ENCODE results near the gene MKI67. TPM values are rescaled to one million over a fixed set of nuclear protein-coding genes. Genes with fewer than 3 reads are reported as not detected.

Gene MKI67
- total RNA-seq, 1 experiment from 2014 or later: 151 TPM

GRCh38 chr10:128125416-128125943, 743 bp downstream of the MKI67 start:
- peaks cover 28% of the 10 kb centered on the region for H3K4me1 ChIP-seq (ENCODE audit: control insufficient read depth, insufficient read depth, low read length)
- intact Hi-C loops (cut with micrococcal nuclease; ENCODE audit: unreplicated experiment) (no loop called here), in situ Hi-C loops (cut with HindIII; ENCODE audit: low pct_unique_long_range_greater_than_20kb, low sequenced_read_pairs) (no loop called here)
- H3K27me3 ChIP-seq (ENCODE audit: control insufficient read depth, insufficient read depth, low read length): no peaks in the 10 kb centered on the region
- ATAC-seq (no peak), DNase-seq (ENCODE audit: low read depth, low spot score) (no peak)
- TF ChIP-seq POLR2AphosphoS5 (IDR thresholded peaks at IDR 0.05; ENCODE audit: low read depth, low read length) (no peak), REST (IDR thresholded peaks at IDR 0.05; ENCODE audit: insufficient read depth in 1 of 2, low read depth in 2 of 2, low read length in 1 of 2) (no peak), SIN3A (IDR thresholded peaks at IDR 0.05; ENCODE audit: borderline replicate concordance, insufficient read depth, low read depth, low read length) (no peak), TCF7L2 (IDR thresholded peaks at IDR 0.05; ENCODE audit: low read depth, low read length) (no peak), CTCF (IDR thresholded peaks at IDR 0.05) (no peak)
- BruUV-seq (replicated peaks): TSS peak; percentile 70
- CTCF ChIA-PET: no interaction called here
- POLR2A ChIA-PET: no interaction called here
- H3K36me3 ChIP-seq (ENCODE audit: control insufficient read depth, insufficient read depth, low read length): peaks cover 36% of the 10 kb centered on the region
- H3K4me3 ChIP-seq (ENCODE audit: low read depth in 2 of 2, low read length in 2 of 2): peak overlapping the region; percentile 89 to 90
- H3K27ac ChIP-seq (ENCODE audit: low read length): peak overlapping the region; percentile 97
- H3K9me3 ChIP-seq (ENCODE audit: control insufficient read depth, insufficient read depth, low read depth, low read length): no peaks in the 10 kb centered on the region

- Histone ChIP-seq H3K4me1 (ENCODE audit: control insufficient read depth, insufficient read depth, low read length) (peaks cover 28% of the 10 kb centered on the region), H3K27ac (ENCODE audit: low read length) (peak overlapping the region; percentile 97), H3K27me3 (ENCODE audit: control insufficient read depth, insufficient read depth, low read length) (no peaks in the 10 kb centered on the region), H3K36me3 (ENCODE audit: control insufficient read depth, insufficient read depth, low read length) (peaks cover 38% of the 10 kb centered on the region), H3K4me3 (ENCODE audit: low read depth in 2 of 2, low read length in 2 of 2) (peak overlapping the region; percentile 89 to 90), H3K9me3 (ENCODE audit: control insufficient read depth, insufficient read depth, low read depth, low read length) (no peaks in the 10 kb centered on the region)
- CTCF ChIA-PET: no interaction called here
- no TSS peak for BruUV-seq (replicated peaks)
- intact Hi-C loops (cut with micrococcal nuclease; ENCODE audit: unreplicated experiment) (no loop called here), in situ Hi-C loops (cut with HindIII; ENCODE audit: low pct_unique_long_range_greater_than_20kb, low sequenced_read_pairs) (no loop called here)
- DNase-seq (ENCODE audit: low read depth, low spot score) (no peak), ATAC-seq (peak; percentile 20; the same call in 1 of the 2 replicates)
- no peak for TF ChIP-seq POLR2AphosphoS5 (IDR thresholded peaks at IDR 0.05; ENCODE audit: low read depth, low read length)
- 0 out of 2 replicates have a peak, but pooled peaks have one; percentile 25 for TF ChIP-seq SIN3A (IDR thresholded peaks at IDR 0.05; ENCODE audit: borderline replicate concordance, insufficient read depth, low read depth, low read length)
- POLR2A ChIA-PET: no interaction called here
These were observed 1.3 kb downstream of the MKI67 start for GRCh38 chr10:128124813-128125403.

- H3K4me1 ChIP-seq (ENCODE audit: control insufficient read depth, insufficient read depth, low read length): peaks cover 28% of the 10 kb centered on the region
These were observed 2.4 kb downstream of the MKI67 start for GRCh38 chr10:128123846-128124245.

More at GRCh38 chr10:128123846-128124245, 2.4 kb downstream of the MKI67 start:
- peaks cover 44% of the 10 kb centered on the region for H3K36me3 ChIP-seq (ENCODE audit: control insufficient read depth, insufficient read depth, low read length)
- no peaks in the 10 kb centered on the region for H3K9me3 ChIP-seq (ENCODE audit: control insufficient read depth, insufficient read depth, low read depth, low read length)
- CTCF ChIA-PET: no interaction called here
- no TSS peak for BruUV-seq (replicated peaks)
- POLR2A ChIA-PET: interaction anchor here (0.7 to 1.1 kb wide), 2 partner anchors 27 to 38 kb away, joined by 3 to 4 read pairs; no protein-coding TSS in a partner anchor
- ATAC-seq (no peak), DNase-seq (ENCODE audit: low read depth, low spot score) (no peak)
- in situ Hi-C loops (cut with HindIII; ENCODE audit: low pct_unique_long_range_greater_than_20kb, low sequenced_read_pairs) (no loop called here), intact Hi-C loops (cut with micrococcal nuclease; ENCODE audit: unreplicated experiment) (no loop called here)
- TF ChIP-seq SIN3A (IDR thresholded peaks at IDR 0.05; ENCODE audit: borderline replicate concordance, insufficient read depth, low read depth, low read length): no peak
- no peak for TF ChIP-seq CTCF (IDR thresholded peaks at IDR 0.05)
- TF ChIP-seq POLR2AphosphoS5 (IDR thresholded peaks at IDR 0.05; ENCODE audit: low read depth, low read length): no peak
- no peak for TF ChIP-seq TCF7L2 (IDR thresholded peaks at IDR 0.05; ENCODE audit: low read depth, low read length)
- no peak for TF ChIP-seq REST (IDR thresholded peaks at IDR 0.05; ENCODE audit: insufficient read depth in 1 of 2, low read depth in 2 of 2, low read length in 1 of 2)
- H3K4me3 ChIP-seq (ENCODE audit: low read depth in 2 of 2, low read length in 2 of 2): peak overlapping the region; percentile 89 to 90
- peak overlapping the region; percentile 97 for H3K27ac ChIP-seq (ENCODE audit: low read length)
- H3K27me3 ChIP-seq (ENCODE audit: control insufficient read depth, insufficient read depth, low read length): no peaks in the 10 kb centered on the region

Measured in Panc1 (cell line).